Hepatocyte (in vitro differentiated cells): ENCODE measurements around the gene PLGLB1. TPM values are rescaled to one million over a fixed set of nuclear protein-coding genes. Genes with fewer than 3 reads are reported as not detected.
"Not testable (repeated sequence)": the region's sequence is repeated elsewhere in the genome, so short reads cannot be mapped to it uniquely, and the experiment has no call there.

ENCODE experiments used
- DNase-seq: peaks from one replicate; pipeline ENCODE4 v3.0.0-alpha.2; 2016; ENCODE audit warnings: low spot score
- H2AFZ ChIP-seq: fragments of 200-600 bp; sonication (generic); 2 replicates; pipeline ENCODE4 v1.6.0; 2016; ENCODE audit warnings: antibody characterized with exemption, mild to moderate bottlenecking
- H3K27ac ChIP-seq: fragments of 200-600 bp; sonication (generic); 2 replicates; pipeline ENCODE4 v1.5.1; 2016; ENCODE audit warnings: mild to moderate bottlenecking
- H3K27me3 ChIP-seq: fragments of 200-600 bp; sonication (generic); 2 replicates; pipeline ENCODE4 v1.6.1; 2016
- H3K36me3 ChIP-seq: fragments of 200-600 bp; sonication (generic); replicated peaks from 2 replicates; pipeline ENCODE4 v1.5.1; 2016; ENCODE audit warnings: low read depth; ENCODE audit not compliant: insufficient read depth
- H3K4me1 ChIP-seq: fragments of 200-600 bp; sonication (generic); 2 replicates; pipeline ENCODE4 v1.5.1; 2016; ENCODE audit warnings: mild to moderate bottlenecking, moderate library complexity; ENCODE audit not compliant: insufficient read depth
- H3K4me2 ChIP-seq: fragments of 200-600 bp; sonication (generic); 2 replicates; pipeline ENCODE4 v1.6.0; 2016
- H3K4me3 ChIP-seq: fragments of 200-600 bp; sonication (generic); 2 replicates; pipeline ENCODE4 v1.5.1; 2016; ENCODE audit warnings: mild to moderate bottlenecking
- H3K79me2 ChIP-seq: fragments of 200-600 bp; sonication (generic); 2 replicates; pipeline ENCODE4 v1.6.0; 2017; ENCODE audit warnings: mild to moderate bottlenecking
- H3K9me2 ChIP-seq: fragments of 200-600 bp; sonication (generic); replicated peaks from 2 replicates; pipeline ENCODE4 v1.6.0; 2017; ENCODE audit warnings: mild to moderate bottlenecking; ENCODE audit not compliant: insufficient read depth
- H3K9me3 ChIP-seq: fragments of 200-600 bp; sonication (generic); 2 replicates; pipeline ENCODE4 v1.5.1; 2016; ENCODE audit warnings: low read depth, mild to moderate bottlenecking
- H4K20me1 ChIP-seq: fragments of 200-600 bp; sonication (generic); 2 replicates; pipeline ENCODE4 v1.6.0; 2016; ENCODE audit warnings: mild to moderate bottlenecking; ENCODE audit not compliant: insufficient read depth, poor library complexity, severe bottlenecking
- WGBS: methylation state at CpG from one replicate; pipeline ENCODE4 v1.1.6; 2016; ENCODE audit warnings: low lambda C conversion rate; ENCODE audit errors: missing lambda C conversion rate; 5-methylcytosine and 5-hydroxymethylcytosine counted together
- polyA plus RNA-seq: library from polyadenylated mRNA; unstranded; fragments of >200 nt; fragmentation: Nextera tagmentation; extraction: Ambion mirVana; gene quantifications from 2 replicates; pipeline ENCODE4 v1.2.1, GENCODE V29; 2016
- small RNA-seq: library from RNA; depleted of rRNA; stranded (forward); fragments of <200 nt; gene quantifications from one replicate; pipeline ENCODE3, GENCODE V24; 2014
- total RNA-seq: library from RNA; depleted of rRNA; stranded (reverse); fragments of >200 nt; gene quantifications from 2 replicates; pipeline ENCODE4 v1.2.3, GENCODE V29; 2014

The PLGLB1 gene
- total and polyA plus RNA-seq, 2 experiments from 2014 or later = 6.6 to 9.8 TPM

- not testable (repeated sequence) for H3K9me2 ChIP-seq, H3K4me1 ChIP-seq, H3K9me3 ChIP-seq, H3K4me2 ChIP-seq, H3K27ac ChIP-seq, H4K20me1 ChIP-seq, DNase-seq, H3K4me3 ChIP-seq, H3K79me2 ChIP-seq, H3K36me3 ChIP-seq, H3K27me3 ChIP-seq, H2AFZ ChIP-seq
- WGBS = no CpG with 5 or more reads among the region's 2 CpGs
Observed at GRCh38 chr2:87004398-87004797, 17.2 kb downstream of the PLGLB1 start.

Small RNA genes within 50 kb of the gene (small RNA-seq; reads per million reads assigned to genes)
- gene AC125232.1 = 0.09 reads per million

Other genes with a start within 250 kb of the PLGLB1 start
- gene CD8A, start 230.9 kb downstream of the PLGLB1 start, total RNA-seq = 0.33 TPM in 1 of 2 replicates, not detected in the other
- 0.21 TPM in 1 of 2 replicates, not detected in the other for gene CD8A, start 230.9 kb downstream of the PLGLB1 start, polyA plus RNA-seq
- gene CD8B, start 160.0 kb downstream of the PLGLB1 start, total RNA-seq = 1.00 and 1.5 TPM in 2 replicates
- gene CD8B, start 160.0 kb downstream of the PLGLB1 start, polyA plus RNA-seq = 1.1 and 3.0 TPM in 2 replicates
- 8.6 and 10.0 TPM in 2 replicates for gene RGPD1, start 79.7 kb downstream of the PLGLB1 start, total RNA-seq
- gene RGPD1, start 79.7 kb downstream of the PLGLB1 start, polyA plus RNA-seq = 0.92 and 1.6 TPM in 2 replicates